H1 (cell line): ENCODE results near the gene NECTIN2. TPM values are rescaled to one million over a fixed set of nuclear protein-coding genes. Genes with fewer than 3 reads are reported as not detected.

Experiments used
- CTCF ChIA-PET: fragments of 300-600 bp; sonication (Branson Sonifier 250); formaldehyde crosslinking; loops from one replicate; lab custom pipeline; 2021; ENCODE audit not compliant: partially characterized antibody; lab: Charles Lee
- POLR2A ChIA-PET: fragments of 300-600 bp; sonication (Branson Sonifier 250); formaldehyde crosslinking; loops from one replicate; lab custom pipeline; 2021; ENCODE audit warnings: inconsistent platforms; ENCODE audit not compliant: partially characterized antibody; lab: Charles Lee
- DNase-seq, 2 experiments: peaks; one replicate each; pipeline versions ENCODE4 v3.0.0 to v3.0.0-alpha.2; 2010 to 2022; ENCODE audit warnings: low spot score in 2 of 2, low read depth in 1 of 2, mixed read lengths in 1 of 2
- FAIRE-seq: peaks from 2 replicates; lab custom pipeline; 2011; peaks lifted over from hg19 to GRCh38; lab: Jason Lieb, UNC
- H2AFZ ChIP-seq: 2 replicates; pipeline ENCODE4 v1.8.1; 2012; ENCODE audit warnings: low read length, inconsistent platforms
- H2AK5ac ChIP-seq: 2 replicates; pipeline ENCODE4 v1.6.1; 2013; ENCODE audit warnings: low read depth, low read length
- H2BK120ac ChIP-seq: replicated peaks from 2 replicates; pipeline ENCODE3; 2013; ENCODE audit warnings: low read depth, low read length, inconsistent platforms
- H2BK12ac ChIP-seq: 2 replicates; pipeline ENCODE4 v1.6.1; 2013; ENCODE audit warnings: low read depth, low read length
- H2BK15ac ChIP-seq: 2 replicates; pipeline ENCODE4 v1.6.1; 2013; ENCODE audit warnings: low read length
- H2BK20ac ChIP-seq: 2 replicates; pipeline ENCODE4 v1.6.1; 2013; ENCODE audit warnings: low read length
- H2BK5ac ChIP-seq: 2 replicates; pipeline ENCODE4 v1.6.1; 2013; ENCODE audit warnings: low read depth, low read length
- H3K14ac ChIP-seq: 2 replicates; pipeline ENCODE4 v1.6.1; 2013; ENCODE audit warnings: inconsistent platforms; ENCODE audit not compliant: insufficient read length
- H3K18ac ChIP-seq: 2 replicates; pipeline ENCODE4 v1.6.1; 2013; ENCODE audit warnings: low read length; ENCODE audit errors: extremely low read depth
- H3K23ac ChIP-seq: 2 replicates; pipeline ENCODE4 v1.6.1; 2013; ENCODE audit warnings: inconsistent platforms; ENCODE audit not compliant: insufficient read length
- H3K23me2 ChIP-seq: 2 replicates; pipeline ENCODE4 v1.6.1; 2013; ENCODE audit warnings: low read depth, low read length
- H3K27ac ChIP-seq: 2 replicates; pipeline ENCODE4 v1.6.1; 2011; ENCODE audit warnings: low read depth, low read length, inconsistent platforms
- H3K27me3 ChIP-seq, 4 experiments: replicated peaks in 1 of 4; 1 replicate in 1 of 4; 2 replicates in 3 of 4; pipeline versions ENCODE4 v1.6.1 to v1.8.1; 2011 to 2013; ENCODE audit warnings: low read length in 3 of 4, mild to moderate bottlenecking in 3 of 4, inconsistent platforms in 2 of 4, mixed read lengths in 2 of 4, moderate library complexity in 1 of 4; ENCODE audit not compliant: control insufficient read depth in 3 of 4, insufficient read depth in 3 of 4; ENCODE audit errors: extremely low read depth in 1 of 4
- H3K36me3 ChIP-seq, 4 experiments: 2 replicates each; pipeline versions ENCODE4 v1.6.1 to v1.8.1; 2011 to 2013; ENCODE audit warnings: mild to moderate bottlenecking in 4 of 4, low read length in 3 of 4, moderate library complexity in 2 of 4, control low read depth in 1 of 4, inconsistent platforms in 1 of 4; ENCODE audit not compliant: insufficient read depth in 4 of 4, control insufficient read depth in 2 of 4
- H3K4ac ChIP-seq: replicated peaks from 2 replicates; pipeline ENCODE3; 2013; ENCODE audit warnings: low read length, low read depth, mixed read lengths, inconsistent platforms; ENCODE audit not compliant: insufficient read length
- H3K4me1 ChIP-seq, 4 experiments: replicated peaks in 1 of 4; 1 replicate in 1 of 4; 2 replicates in 3 of 4; pipeline versions ENCODE4 v1.6.1 to v1.8.1; 2011 to 2013; ENCODE audit warnings: low read length in 3 of 4, inconsistent platforms in 2 of 4, mixed read lengths in 1 of 4; ENCODE audit not compliant: insufficient read depth in 4 of 4, control insufficient read depth in 3 of 4
- H3K4me2 ChIP-seq, 2 experiments: 2 replicates each; pipeline versions ENCODE4 v1.6.1 to v1.8.1; 2011 to 2013; ENCODE audit warnings: low read depth in 2 of 2, low read length in 2 of 2, control low read depth in 1 of 2, inconsistent platforms in 1 of 2, mild to moderate bottlenecking in 1 of 2; ENCODE audit not compliant: insufficient read depth in 1 of 2
- H3K4me3 ChIP-seq, 4 experiments: fragments of 200-600, 300-600 bp in 1 of 4; sonication (generic), shearing (Covaris generic), sonication (Bioruptor Twin) in 1 of 4; 2 replicates each; pipeline versions ENCODE4 v1.5.1 to v1.8.1; 2011 to 2016; ENCODE audit warnings: low read length in 4 of 4, low read depth in 3 of 4, control low read depth in 2 of 4, inconsistent platforms in 2 of 4, mild to moderate bottlenecking in 2 of 4, mixed read lengths in 1 of 4, moderate library complexity in 1 of 4; ENCODE audit not compliant: insufficient read depth in 2 of 4; ENCODE audit errors: extremely low read depth in 1 of 4
- H3K56ac ChIP-seq: replicated peaks from 2 replicates; pipeline ENCODE3; 2013; ENCODE audit warnings: low read depth, mild to moderate bottlenecking, mixed read lengths, low read length, inconsistent platforms; ENCODE audit not compliant: insufficient read length
- H3K79me1 ChIP-seq: 2 replicates; pipeline ENCODE4 v1.6.1; 2013; ENCODE audit warnings: low read depth, low read length, control low read depth
- H3K79me2 ChIP-seq, 2 experiments: 2 replicates each; pipeline versions ENCODE4 v1.6.1 to v1.8.1; 2012 to 2013; ENCODE audit warnings: low read length in 2 of 2, mild to moderate bottlenecking in 2 of 2, inconsistent platforms in 1 of 2; ENCODE audit not compliant: insufficient read depth in 2 of 2, control insufficient read depth in 1 of 2
- H3K9ac ChIP-seq, 4 experiments: replicated peaks in 1 of 4; 1 replicate in 1 of 4; 2 replicates in 3 of 4; pipeline versions ENCODE4 v1.6.1 to v1.8.1; 2011 to 2013; ENCODE audit warnings: low read depth in 3 of 4, low read length in 3 of 4, control low read depth in 2 of 4, mild to moderate bottlenecking in 2 of 4, moderate library complexity in 2 of 4, inconsistent platforms in 1 of 4; ENCODE audit errors: extremely low read depth in 1 of 4
- H3K9me3 ChIP-seq, 2 experiments: 2 replicates each; pipeline versions ENCODE4 v1.6.1 to v1.8.1; 2012 to 2013; ENCODE audit warnings: mild to moderate bottlenecking in 2 of 2, moderate library complexity in 2 of 2, control low read depth in 1 of 2, inconsistent platforms in 1 of 2, low read depth in 1 of 2, low read length in 1 of 2, mixed read lengths in 1 of 2; ENCODE audit not compliant: insufficient read depth in 2 of 2
- H4K20me1 ChIP-seq, 2 experiments: replicated peaks in 1 of 2; 2 replicates each; pipeline versions ENCODE3 to v1.8.1; 2011 to 2013; ENCODE audit warnings: inconsistent platforms in 2 of 2, low read length in 2 of 2, mild to moderate bottlenecking in 1 of 2; ENCODE audit not compliant: insufficient read depth in 2 of 2, control insufficient read depth in 1 of 2
- H4K5ac ChIP-seq: 2 replicates; pipeline ENCODE4 v1.6.1; 2013; ENCODE audit warnings: low read length, low read depth, mixed read lengths, inconsistent platforms; ENCODE audit not compliant: insufficient read length
- H4K8ac ChIP-seq: 2 replicates; pipeline ENCODE4 v1.8.0; 2013; ENCODE audit warnings: mild to moderate bottlenecking, moderate library complexity, low read length, inconsistent platforms; ENCODE audit not compliant: insufficient read depth; ENCODE audit errors: extremely low read depth
- H4K91ac ChIP-seq: replicated peaks from 2 replicates; pipeline ENCODE3; 2013; ENCODE audit warnings: low read length, mixed read lengths, inconsistent platforms; ENCODE audit not compliant: insufficient read length
- BACH1 ChIP-seq: IDR thresholded peaks from 2 replicates; pipeline ENCODE4 v1.6.1; 2012; ENCODE audit warnings: low read length, improper control_type of control experiment
- CBX5 ChIP-seq: fragments of 300-800, 300-1000 bp; sonication (generic); IDR thresholded peaks from 2 replicates; pipeline ENCODE4 v1.7.1; 2016; ENCODE audit warnings: antibody characterized with exemption, low read length, low read depth
- CEBPB ChIP-seq: IDR thresholded peaks from 2 replicates; pipeline ENCODE4 v1.6.1; 2012; ENCODE audit warnings: low read depth, low read length
- CREB1 ChIP-seq: IDR thresholded peaks from 2 replicates; pipeline ENCODE4 v1.6.1; 2012; ENCODE audit warnings: inconsistent platforms
- CTBP2 ChIP-seq: IDR thresholded peaks from 2 replicates; pipeline ENCODE4 v1.7.0; 2011; ENCODE audit warnings: borderline replicate concordance, mild to moderate bottlenecking, moderate library complexity, mixed read lengths, low read length; ENCODE audit not compliant: insufficient read depth, insufficient read length
- EGR1 ChIP-seq: IDR thresholded peaks from 2 replicates; pipeline ENCODE4 v1.6.1; 2011; ENCODE audit warnings: low read depth, low read length, borderline replicate concordance
- JUN ChIP-seq: IDR thresholded peaks from 2 replicates; pipeline ENCODE4 v1.6.1; 2011; ENCODE audit warnings: low read depth, mild to moderate bottlenecking, improper control_type of control experiment, low read length
- KDM1A ChIP-seq: fragments of 200-600, 300-600 bp; sonication (generic); IDR thresholded peaks from 2 replicates; pipeline ENCODE4 v1.7.1; 2016; ENCODE audit warnings: mild to moderate bottlenecking, low read length, borderline replicate concordance
- SAP30 ChIP-seq: fragments of 300-600 bp; sonication (generic); IDR thresholded peaks from 2 replicates; pipeline ENCODE4 v1.7.1; 2012; ENCODE audit warnings: low read length, moderate library complexity, mild to moderate bottlenecking, inconsistent platforms; ENCODE audit not compliant: insufficient read depth, insufficient replicate concordance
- SP4 ChIP-seq: IDR thresholded peaks from 2 replicates; pipeline ENCODE4 v1.6.1; 2012; ENCODE audit warnings: low read length, inconsistent platforms
- TAF7 ChIP-seq: optimal IDR thresholded peaks from 2 replicates; pipeline ENCODE3; 2011; ENCODE audit warnings: low read depth, mild to moderate bottlenecking, inconsistent platforms, low read length, moderate library complexity, borderline replicate concordance
- WGBS, 2 experiments: shearing (Covaris generic) in 1 of 2; methylation state at CpG; one replicate each; pipeline versions ENCODE4 v1.1.6 to v1.1.7; 2013 to 2015; ENCODE audit warnings: low lambda C conversion rate in 2 of 2, mixed read lengths in 2 of 2, inconsistent platforms in 1 of 2, low coverage in 1 of 2, missing lambda C conversion rate in 1 of 2; ENCODE audit not compliant: insufficient replicate concordance in 2 of 2, insufficient coverage in 1 of 2, insufficient read length in 1 of 2; ENCODE audit errors: extremely low coverage in 1 of 2, missing lambda C conversion rate in 1 of 2; 5-methylcytosine and 5-hydroxymethylcytosine counted together
- polyA plus RNA-seq, 7 experiments: library from polyadenylated mRNA; depleted of rRNA in 3 of 7; stranded (reverse) in 5 of 7; unstranded in 2 of 7; fragments of >200 nt in 5 of 7; fragments of 200-250 nt in 2 of 7; gene quantifications; 1 replicate in 5 of 7; 2 replicates in 1 of 7; 4 replicates in 1 of 7; pipeline versions ENCODE4 v1.2.1 to v1.2.3, GENCODE V29; 2011 to 2013; ENCODE audit warnings: missing spikeins in 2 of 7, mixed read lengths in 2 of 7
- total RNA-seq: library from RNA; stranded (reverse); fragmentation: NEBNext Ultra II Directional; extraction: Animal tissue kit (Norgen Biotek cat#: 25700); gene quantifications from 2 replicates; pipeline ENCODE4 v1.2.1, GENCODE V29; 2021

Gene NECTIN2
- total and polyA plus RNA-seq, 2 of the 8 experiments (the other 6 are each of a cell fraction or from before 2014, with no cell fraction given): 184 to 237 TPM

GRCh38 chr19:44848812-44849447, 2.8 kb downstream of the NECTIN2 start:
- Histone ChIP-seq H3K14ac (no peak overlapping the region), H4K5ac (no peak overlapping the region), H3K4me3 (peak overlapping the region; percentile 77 to 98 (median 92)), H2AFZ (no peak overlapping the region), H3K9ac (peak overlapping the region in 2 of 4 experiments; percentile 39 to 53; a peak in 2 of 7 replicates), H3K27me3 (no peaks in the 10 kb centered on the region), H3K36me3 (no peaks in the 10 kb centered on the region; a peak in 1 of 8 replicates), H3K79me2 (peaks cover 22 to 66% of the 10 kb centered on the region in 2 experiments), H3K79me1 (peaks cover 13% of the 10 kb centered on the region), H3K4me2 (peak overlapping the region; percentile 85 to 95), H4K20me1 (peaks cover 26 to 27% of the 10 kb centered on the region in 2 experiments), H2BK5ac (peak overlapping the region; percentile 88; the same call in 1 of the 2 replicates), H4K8ac (no peak overlapping the region), H3K23ac (no peak overlapping the region), H3K4me1 (peaks cover 14 to 24% (median 16%) of the 10 kb centered on the region in 4 experiments), H3K4ac (no peak overlapping the region), H3K9me3 (no peaks in the 10 kb centered on the region), H2BK12ac (peak overlapping the region; percentile 91; the same call in 1 of the 2 replicates), H2BK20ac (peak overlapping the region; percentile 93; the same call in 1 of the 2 replicates), H3K23me2 (peaks cover 18% of the 10 kb centered on the region), H3K18ac (peak overlapping the region; percentile 96), H3K27ac (peak overlapping the region; percentile 43; the same call in 1 of the 2 replicates), H3K56ac (no peak overlapping the region), H2BK15ac (peak overlapping the region; percentile 97; the same call in 1 of the 2 replicates), H2BK120ac (peak overlapping the region; percentile 18), H4K91ac (peak overlapping the region; percentile 67), H2AK5ac (no peak overlapping the region)
- DNase-seq (peak in 1 of 2 experiments; percentile 74), FAIRE-seq (no peak)
- WGBS, 2 experiments: 14% methylated on average over 15 of the region's 18 CpGs; no CpG with 5 or more reads in 1 of the 2 experiments
- POLR2A ChIA-PET: interaction anchor here (0.6 to 6.6 kb wide), 35 partner anchors 9 to 230 kb away, joined by 3 to 65 read pairs (median 5); partner anchors contain the start of genes APOE, BCAM, CLASRP and CLPTM1
- CTCF ChIA-PET: interaction anchor here (0.5 to 2.5 kb wide), 23 partner anchors 12 to 1073 kb away, joined by 3 to 10 read pairs (median 3); partner anchors contain the start of genes CBLC and RELB
- TF ChIP-seq BACH1: no peak
- no peak for TF ChIP-seq JUN
- TF ChIP-seq CREB1: peak; percentile 34; the same call in 1 of the 2 replicates
- peak; percentile 87 for TF ChIP-seq CTBP2
- no peak for TF ChIP-seq EGR1
- peak; percentile 49 for TF ChIP-seq TAF7
- TF ChIP-seq SAP30: peak; percentile 14
- no peak for TF ChIP-seq CBX5
- peak; percentile 89; the same call in 1 of the 2 replicates for TF ChIP-seq SP4
- TF ChIP-seq KDM1A: peak; percentile 60; the same call in 1 of the 2 replicates
- TF ChIP-seq CEBPB: no peak
